GM21526 (cell line): ENCODE results near the gene TMEM145.

ENCODE experiments used
- ATAC-seq: cut with Tn5 transposase; IDR thresholded peaks from one replicate; pipeline ENCODE4 v1.9.1; 2021; ENCODE audit warnings: moderate library complexity; ENCODE audit not compliant: unreplicated experiment, low FRiP score

TMEM145 gene

GRCh38 chr19:42355896-42356295 is 42.8 kb downstream of the TMEM145 start:
- ATAC-seq, result no peak

GRCh38 chr19:42356686-42357085 is 43.6 kb downstream of the TMEM145 start:
- ATAC-seq, result no peak

GRCh38 chr19:42357290-42357689 is 44.2 kb downstream of the TMEM145 start:
- no peak for ATAC-seq

DNA sequence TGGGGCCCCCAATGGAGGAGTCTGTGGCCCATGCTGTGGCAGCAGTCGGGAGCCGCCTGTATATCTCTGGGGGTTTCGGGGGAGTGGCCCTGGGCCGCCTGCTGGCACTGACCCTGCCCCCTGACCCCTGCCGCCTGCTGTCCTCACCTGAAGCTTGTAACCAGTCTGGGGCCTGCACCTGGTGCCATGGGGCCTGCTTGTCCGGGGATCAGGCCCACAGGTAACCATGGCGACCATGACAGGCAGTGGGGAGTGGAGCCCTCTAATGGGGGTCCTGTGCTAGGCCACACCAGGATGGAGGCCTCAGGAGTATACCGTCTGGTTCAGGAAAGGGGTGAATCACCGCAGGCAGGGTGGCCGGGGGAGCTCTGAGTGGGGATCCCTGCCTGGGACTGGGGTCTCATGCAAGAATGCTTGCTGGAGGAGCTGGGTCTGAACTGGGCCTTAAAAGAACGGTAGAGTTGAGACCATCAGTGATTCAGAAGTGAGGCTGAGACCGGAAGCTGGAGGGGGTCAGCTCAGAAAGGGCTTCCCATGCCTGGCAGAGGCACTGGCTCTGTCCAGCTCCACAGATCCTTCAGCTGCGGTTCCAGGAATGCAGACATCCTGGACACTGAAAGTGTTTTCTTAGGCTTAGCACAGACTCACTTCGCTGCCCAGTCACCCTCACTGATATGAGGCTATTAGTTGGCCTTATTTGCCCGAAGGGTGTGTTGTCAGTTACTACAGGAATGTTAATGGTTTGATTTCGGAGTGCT is 47.9 kb downstream of the TMEM145 start:
- no peak for ATAC-seq

- no peak for ATAC-seq
These were observed 48.4 kb downstream of the TMEM145 start for GRCh38 chr19:42361545-42361910.

DNA sequence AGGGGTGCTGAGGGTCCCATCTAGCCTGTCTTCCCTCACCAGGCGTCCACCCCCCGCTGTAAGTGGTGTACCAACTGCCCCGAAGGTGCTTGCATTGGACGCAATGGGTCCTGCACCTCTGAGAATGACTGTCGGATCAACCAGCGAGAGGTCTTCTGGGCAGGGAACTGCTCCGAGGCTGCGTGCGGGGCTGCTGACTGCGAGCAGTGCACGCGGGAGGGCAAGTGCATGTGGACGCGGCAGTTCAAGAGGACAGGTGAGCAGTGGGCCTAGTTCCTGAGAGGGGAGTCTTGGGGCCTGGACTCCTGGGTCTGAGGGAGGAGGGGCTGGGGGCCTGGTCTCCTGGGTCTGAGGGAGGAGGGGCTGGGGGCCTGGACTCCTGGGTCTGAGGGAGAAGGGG is 49.2 kb downstream of the TMEM145 start:
- ATAC-seq, result no peak

DNA sequence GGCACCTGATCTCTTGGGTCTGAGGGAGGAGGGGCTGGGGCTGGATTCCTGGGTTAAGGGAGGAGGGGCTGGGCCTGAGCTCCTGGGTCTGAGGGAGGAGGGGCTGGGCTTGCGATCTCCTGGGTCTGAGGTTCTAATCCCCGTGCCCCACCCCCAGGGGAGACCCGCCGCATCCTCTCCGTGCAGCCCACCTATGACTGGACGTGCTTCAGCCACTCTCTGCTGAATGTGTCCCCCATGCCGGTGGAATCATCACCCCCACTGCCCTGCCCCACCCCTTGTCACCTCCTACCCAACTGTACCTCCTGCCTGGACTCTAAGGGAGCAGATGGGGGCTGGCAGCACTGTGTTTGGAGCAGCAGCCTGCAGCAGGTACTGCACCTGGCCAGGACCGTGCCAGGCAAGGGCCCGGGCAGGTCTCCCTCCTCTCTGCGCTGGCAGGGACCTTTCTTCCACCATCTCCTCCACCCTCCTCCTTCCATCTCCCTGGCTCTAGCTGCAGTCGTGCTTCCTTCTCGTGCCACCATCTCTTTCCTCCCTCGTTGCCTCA is 49.9 kb downstream of the TMEM145 start:
- no peak for ATAC-seq

DNA sequence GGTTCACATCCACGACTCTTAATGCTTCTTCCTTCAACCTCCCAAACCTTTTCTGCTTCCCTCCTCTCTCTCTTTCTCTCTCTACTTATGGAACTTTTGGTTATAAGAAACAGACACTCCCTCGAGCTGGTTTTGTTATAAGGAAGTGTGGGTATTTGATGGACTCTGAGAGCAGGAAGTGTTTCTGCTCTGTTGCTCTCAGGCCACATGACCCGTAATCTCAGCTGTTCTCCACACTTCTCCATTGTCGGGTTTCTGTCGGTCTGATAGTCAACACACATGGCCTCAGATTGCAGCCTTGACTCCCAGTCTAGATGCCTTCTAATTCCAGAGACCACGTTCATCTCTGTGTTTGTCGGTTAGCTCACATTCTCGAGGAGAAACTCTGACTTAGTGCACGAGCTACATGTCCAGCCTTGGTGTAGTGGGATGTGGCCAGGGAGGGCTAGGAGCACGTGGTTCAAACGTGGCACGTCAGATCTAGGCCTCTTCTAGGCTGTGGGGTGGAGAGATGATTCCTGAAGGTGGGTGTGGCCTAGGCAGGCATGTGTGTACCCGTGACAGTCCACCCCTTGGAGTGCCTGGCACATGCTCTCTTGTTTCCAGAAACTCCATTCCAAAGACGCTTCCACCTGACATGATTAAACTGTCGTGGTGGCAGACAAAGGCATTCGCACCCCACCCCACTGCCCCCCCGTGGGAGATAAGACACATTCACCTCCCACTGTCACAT is 50.7 kb downstream of the TMEM145 start:
- no peak for ATAC-seq

DNA sequence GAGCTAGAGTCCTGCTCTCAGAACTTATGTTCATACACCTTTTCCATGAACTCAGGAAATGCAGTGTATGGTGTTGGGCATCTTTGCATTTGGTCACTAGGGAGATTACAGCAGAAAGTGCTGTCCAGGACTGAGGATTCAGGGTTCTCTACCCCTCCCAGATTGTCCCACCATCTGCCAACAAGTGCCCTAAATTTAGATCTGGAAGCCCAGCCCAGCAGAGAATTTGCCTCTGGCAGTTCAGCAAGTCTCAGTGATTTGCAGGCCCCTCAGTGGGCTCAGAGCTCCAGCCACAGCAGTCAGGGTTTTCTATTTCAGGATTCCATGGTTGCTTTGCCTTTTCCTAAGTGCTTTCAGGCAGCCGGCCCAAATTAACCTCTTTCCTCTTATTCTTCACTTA is 53.6 kb downstream of the TMEM145 start:
- no peak for ATAC-seq

- ATAC-seq, result no peak
These were observed 54.8 kb downstream of the TMEM145 start for GRCh38 chr19:42367929-42368328.

DNA sequence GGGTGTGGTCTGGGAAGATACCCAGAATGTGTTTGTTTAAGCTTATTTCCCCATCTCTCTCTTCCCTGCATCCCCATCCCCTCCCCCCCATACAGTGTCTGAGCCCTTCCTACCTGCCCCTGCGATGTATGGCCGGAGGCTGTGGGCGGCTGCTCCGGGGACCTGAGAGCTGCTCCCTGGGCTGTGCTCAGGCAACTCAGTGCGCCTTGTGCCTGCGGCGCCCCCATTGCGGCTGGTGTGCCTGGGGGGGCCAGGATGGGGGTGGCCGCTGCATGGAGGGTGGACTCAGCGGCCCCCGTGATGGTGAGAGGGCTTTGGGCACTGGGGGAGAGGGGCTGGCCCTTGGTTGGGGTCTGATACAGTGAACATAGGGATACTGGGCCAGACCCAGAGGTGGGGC is 55.3 kb downstream of the TMEM145 start:
- no peak for ATAC-seq

GRCh38 chr19:42368765-42369164 is 55.7 kb downstream of the TMEM145 start:
- no peak for ATAC-seq

GRCh38 chr19:42369433-42370067 is 56.4 kb downstream of the TMEM145 start:
- no peak for ATAC-seq

DNA sequence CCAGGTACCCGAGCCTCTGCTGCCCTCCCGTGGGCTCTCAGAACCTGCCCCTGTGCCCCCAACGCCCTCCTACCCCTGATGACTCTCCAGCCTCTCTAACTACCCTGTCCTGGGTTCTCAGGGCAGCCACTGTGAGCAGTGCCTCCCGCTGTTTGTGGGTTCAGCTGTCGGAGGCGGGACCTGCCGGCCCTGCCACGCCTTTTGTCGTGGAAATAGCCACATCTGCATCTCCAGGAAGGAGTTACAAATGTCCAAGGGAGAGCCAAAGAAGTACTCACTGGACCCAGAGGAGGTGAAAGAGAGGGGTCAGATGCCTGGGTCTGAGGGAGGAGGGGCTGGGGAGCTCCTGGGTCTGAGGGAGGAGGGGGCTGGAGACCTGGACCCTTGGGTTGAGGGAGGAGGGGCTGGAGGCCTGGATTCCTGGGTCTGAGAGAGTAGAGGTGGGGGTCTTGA is 57.0 kb downstream of the TMEM145 start:
- no peak for ATAC-seq

DNA sequence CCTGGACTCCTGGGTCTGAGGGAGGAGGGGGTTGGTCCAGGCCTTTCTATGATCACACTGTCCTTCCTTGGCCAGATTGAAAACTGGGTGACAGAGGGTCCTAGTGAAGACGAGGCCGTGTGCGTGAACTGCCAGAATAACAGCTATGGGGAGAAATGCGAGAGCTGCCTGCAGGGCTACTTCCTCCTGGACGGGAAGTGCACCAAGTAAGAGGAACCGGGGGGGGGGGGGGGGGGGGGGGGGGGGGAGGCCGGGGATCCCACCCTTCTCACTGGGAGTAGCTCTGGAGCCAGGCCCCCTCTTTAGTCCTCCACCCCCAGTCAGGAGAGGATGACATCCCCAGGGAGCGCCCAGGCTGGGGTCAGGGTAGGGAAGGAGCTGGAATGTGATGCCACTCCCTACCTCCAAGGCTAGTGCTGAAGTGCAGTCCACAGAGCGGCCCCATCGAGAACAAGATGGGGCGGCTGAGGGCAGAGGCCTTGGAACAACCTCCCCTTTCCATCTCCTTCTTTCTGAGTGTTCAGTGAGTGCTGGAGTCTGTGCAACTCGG is 57.6 kb downstream of the TMEM145 start:
- no peak for ATAC-seq
